ENCODE measurements around the gene PTPRK. TPM values are rescaled to one million over a fixed set of nuclear protein-coding genes. Genes with fewer than 3 reads are reported as not detected.

PTPRK gene
- total and polyA plus RNA-seq, 2 donors (not counting 1 experiment from before 2014, with no cell fraction given), result 19.4 to 75.5 TPM

GRCh38 chr6:127924440-127924839 is 596.0 kb downstream of the PTPRK start:
- TF ChIP-seq CTCF (conservative IDR thresholded peaks at IDR 0.05 in 1 of 2, IDR thresholded peaks at IDR 0.05 in 1 of 2; ENCODE audit: low read depth in 1 of 2, low read length in 2 of 2) (no peak), EZH2 (IDR thresholded peaks at IDR 0.05; ENCODE audit: low read length, missing control alignments) (no peak)
- Histone ChIP-seq H2AFZ (ENCODE audit: low read length) (no peak overlapping the region), H3K79me2 (ENCODE audit: control insufficient read depth, insufficient read depth, low read length) (no peaks in the 10 kb centered on the region), H3K4me3 (replicated peaks in 1 of 4; ENCODE audit: control extremely low read depth in 1 of 4, insufficient read depth in 1 of 4, low read depth in 3 of 4, low read length in 4 of 4) (no peak overlapping the region), H3K27ac (ENCODE audit: insufficient read depth, low read length) (no peak overlapping the region), H3K4me2 (ENCODE audit: extremely low read depth, insufficient read depth, low read length) (no peak overlapping the region), H3K4me1 (ENCODE audit: control insufficient read depth, extremely low read depth, insufficient read depth, low read length) (no peaks in the 10 kb centered on the region), H3K36me3 (ENCODE audit: control insufficient read depth, insufficient read depth, low read length) (no peaks in the 10 kb centered on the region), H3K9ac (ENCODE audit: insufficient read depth, low read length) (no peak overlapping the region), H4K20me1 (ENCODE audit: control insufficient read depth, extremely low read depth, insufficient read depth, low read length) (no peaks in the 10 kb centered on the region), H3K9me3 (ENCODE audit: control insufficient read depth, insufficient read depth, low read depth, low read length) (no peaks in the 10 kb centered on the region), H3K27me3 (ENCODE audit: control insufficient read depth, insufficient read depth, low read length) (no peaks in the 10 kb centered on the region)
- peak; percentile 19 to 66 for DNase-seq (ENCODE audit: low read depth in 2 of 2)

GRCh38 chr6:127924031-127924430 is 596.4 kb downstream of the PTPRK start:
- no peaks in the 10 kb centered on the region for H3K4me1 ChIP-seq (ENCODE audit: control insufficient read depth, extremely low read depth, insufficient read depth, low read length)
- H3K4me2 ChIP-seq (ENCODE audit: extremely low read depth, insufficient read depth, low read length), result no peak overlapping the region
- no peaks in the 10 kb centered on the region for H3K79me2 ChIP-seq (ENCODE audit: control insufficient read depth, insufficient read depth, low read length)
- no peaks in the 10 kb centered on the region for H4K20me1 ChIP-seq (ENCODE audit: control insufficient read depth, extremely low read depth, insufficient read depth, low read length)
- H3K27ac ChIP-seq (ENCODE audit: insufficient read depth, low read length), result no peak overlapping the region
- no peak overlapping the region for H3K4me3 ChIP-seq (replicated peaks in 1 of 4; ENCODE audit: control extremely low read depth in 1 of 4, insufficient read depth in 1 of 4, low read depth in 3 of 4, low read length in 4 of 4)
- TF ChIP-seq EZH2 (IDR thresholded peaks at IDR 0.05; ENCODE audit: low read length, missing control alignments), result no peak
- TF ChIP-seq CTCF (conservative IDR thresholded peaks at IDR 0.05 in 1 of 2, IDR thresholded peaks at IDR 0.05 in 1 of 2; ENCODE audit: low read depth in 1 of 2, low read length in 2 of 2), result no peak
- no peaks in the 10 kb centered on the region for H3K36me3 ChIP-seq (ENCODE audit: control insufficient read depth, insufficient read depth, low read length)
- H3K9me3 ChIP-seq (ENCODE audit: control insufficient read depth, insufficient read depth, low read depth, low read length), result no peaks in the 10 kb centered on the region
- H3K9ac ChIP-seq (ENCODE audit: insufficient read depth, low read length), result no peak overlapping the region
- DNase-seq (ENCODE audit: low read depth in 2 of 2), result no peak
- no peak overlapping the region for H2AFZ ChIP-seq (ENCODE audit: low read length)
- H3K27me3 ChIP-seq (ENCODE audit: control insufficient read depth, insufficient read depth, low read length), result no peaks in the 10 kb centered on the region

GRCh38 chr6:127923135-127923534 is 597.3 kb downstream of the PTPRK start:
- H3K36me3 ChIP-seq (ENCODE audit: control insufficient read depth, insufficient read depth, low read length), result no peaks in the 10 kb centered on the region
- no peak overlapping the region for H3K4me3 ChIP-seq (replicated peaks in 1 of 4; ENCODE audit: control extremely low read depth in 1 of 4, insufficient read depth in 1 of 4, low read depth in 3 of 4, low read length in 4 of 4)
- no peaks in the 10 kb centered on the region for H4K20me1 ChIP-seq (ENCODE audit: control insufficient read depth, extremely low read depth, insufficient read depth, low read length)
- H3K27me3 ChIP-seq (ENCODE audit: control insufficient read depth, insufficient read depth, low read length), result no peaks in the 10 kb centered on the region
- no peak overlapping the region for H3K27ac ChIP-seq (ENCODE audit: insufficient read depth, low read length)
- H3K79me2 ChIP-seq (ENCODE audit: control insufficient read depth, insufficient read depth, low read length), result no peaks in the 10 kb centered on the region
- TF ChIP-seq EZH2 (IDR thresholded peaks at IDR 0.05; ENCODE audit: low read length, missing control alignments) (no peak), CTCF (conservative IDR thresholded peaks at IDR 0.05 in 1 of 2, IDR thresholded peaks at IDR 0.05 in 1 of 2; ENCODE audit: low read depth in 1 of 2, low read length in 2 of 2) (no peak)
- H2AFZ ChIP-seq (ENCODE audit: low read length), result no peak overlapping the region
- no peak for DNase-seq (ENCODE audit: low read depth in 2 of 2)
- no peaks in the 10 kb centered on the region for H3K4me1 ChIP-seq (ENCODE audit: control insufficient read depth, extremely low read depth, insufficient read depth, low read length)
- H3K4me2 ChIP-seq (ENCODE audit: extremely low read depth, insufficient read depth, low read length), result no peak overlapping the region
- no peaks in the 10 kb centered on the region for H3K9me3 ChIP-seq (ENCODE audit: control insufficient read depth, insufficient read depth, low read depth, low read length)
- no peak overlapping the region for H3K9ac ChIP-seq (ENCODE audit: insufficient read depth, low read length)

All from fibroblast of lung (primary cell).